Erythroblast (primary cell): ENCODE results near the gene KLHL2.
"Not testable (repeated sequence)": the region's sequence is repeated elsewhere in the genome, so short reads cannot be mapped to it uniquely, and the experiment has no call there.

Source experiments
- GATA1 ChIP-seq: IDR thresholded peaks from 2 replicates; pipeline ENCODE4 v1.6.1; 2011; ENCODE audit warnings: low read depth, mild to moderate bottlenecking, control low read depth, low read length, moderate library complexity
- POLR2A ChIP-seq: IDR thresholded peaks from 2 replicates; pipeline ENCODE4 v1.6.1; 2011; ENCODE audit warnings: mild to moderate bottlenecking, low read length

GRCh38 chr4:165236852-165237251 lies 29.5 kb downstream of the KLHL2 start:
- TF ChIP-seq POLR2A, GATA1: not testable (repeated sequence)
